Measurements from ENCODE around the gene PPP1R10.

- no peak for TF ChIP-seq CTCF (IDR thresholded peaks at IDR 0.05)
- no peak for TF ChIP-seq POLR2A (IDR thresholded peaks at IDR 0.05)
Observed at GRCh38 chr6:30570263-30570662, 46.8 kb downstream of the PPP1R10 start.
